ENCODE measurements around the gene NIN.

NIN gene

GRCh38 chr14:50830932-50831725 lies at the start of gene NIN:
TSS of gene NIN (minus strand) at chr14:50831162. CDS start at chr14:50822056, 9,106 bp downstream.
- DNase-seq (ENCODE audit: low spot score): peak; percentile 77
- Histone ChIP-seq H3K4me3 (peak within 1 kb of the TSS; percentile 81), H3K27ac (peak within 1 kb of the TSS; percentile 73 to 88)
- no peak for TF ChIP-seq CTCF (IDR thresholded peaks at IDR 0.05)

GRCh38 chr14:50875359-50876070 lies 44.6 kb upstream of the NIN start:
- H3K27ac ChIP-seq: no peak overlapping the region
- no peak for DNase-seq (ENCODE audit: low spot score)
- TF ChIP-seq CTCF (IDR thresholded peaks at IDR 0.05): no peak

GRCh38 chr14:50874757-50875156 lies 43.8 kb upstream of the NIN start:
- H3K27ac ChIP-seq: no peak overlapping the region
- H3K4me3 ChIP-seq: no peak overlapping the region
- no peak for DNase-seq (ENCODE audit: low spot score)
- TF ChIP-seq CTCF (IDR thresholded peaks at IDR 0.05): no peak

More at GRCh38 chr14:50875359-50876070, 44.6 kb upstream of the NIN start:
- H3K4me3 ChIP-seq: no peak overlapping the region

GRCh38 chr14:50871914-50872732 lies 41.2 kb upstream of the NIN start, which contains the start of gene ABHD12B:
TSS of gene ABHD12B (plus strand) at chr14:50872053. CDS start at chr14:50872175, 122 bp downstream.
- no peak for TF ChIP-seq CTCF (IDR thresholded peaks at IDR 0.05)
- no peak for DNase-seq (ENCODE audit: low spot score)
- peak within 1 kb of the TSS; percentile 62 for H3K4me3 ChIP-seq
- H3K27ac ChIP-seq: no peak within 1 kb of the TSS

GRCh38 chr14:50871228-50871627 lies 40.3 kb upstream of the NIN start:
- TF ChIP-seq CTCF (IDR thresholded peaks at IDR 0.05): no peak
- Histone ChIP-seq H3K27ac (no peak overlapping the region), H3K4me3 (no peak overlapping the region)
- no peak for DNase-seq (ENCODE audit: low spot score)

GRCh38 chr14:50865391-50866076 lies 34.6 kb upstream of the NIN start:
- H3K27ac ChIP-seq: no peak overlapping the region
- no peak for TF ChIP-seq CTCF (IDR thresholded peaks at IDR 0.05)
- H3K4me3 ChIP-seq: no peak overlapping the region
- DNase-seq (ENCODE audit: low spot score): no peak
